GM21381 (cell line): Measurements from ENCODE around the gene PARP4.
"Not testable (repeated sequence)": the region's sequence is repeated elsewhere in the genome, so short reads cannot be mapped to it uniquely, and the experiment has no call there.

Source experiments
- ATAC-seq: cut with Tn5 transposase; IDR thresholded peaks from one replicate; pipeline ENCODE4 v1.9.1; 2021; ENCODE audit warnings: mild to moderate bottlenecking, moderate library complexity; ENCODE audit not compliant: unreplicated experiment

PARP4 gene

GRCh38 chr13:24512197-24512907 is at the start of gene PARP4:
Gene PARP4 (minus strand): TSS chr13:24512778. CDS start chr13:24503776, 9,002 bp downstream.
- ATAC-seq = peak; percentile 79

GRCh38 chr13:24560579-24561187 is 48.1 kb upstream of the PARP4 start:
- ATAC-seq = not testable (repeated sequence)

- ATAC-seq = not testable (repeated sequence)
These were observed 47.0 kb upstream of the PARP4 start for GRCh38 chr13:24559431-24560218.

- no peak for ATAC-seq
These were observed 44.5 kb upstream of the PARP4 start for GRCh38 chr13:24557081-24557480.

- not testable (repeated sequence) for ATAC-seq
These were observed 41.3 kb upstream of the PARP4 start for GRCh38 chr13:24553892-24554291.

- ATAC-seq = not testable (repeated sequence)
These were observed 29.1 kb upstream of the PARP4 start for GRCh38 chr13:24541476-24542352.

- ATAC-seq = no peak
These were observed 28.5 kb upstream of the PARP4 start for GRCh38 chr13:24541127-24541475.

GRCh38 chr13:24540236-24541126 is 27.9 kb upstream of the PARP4 start:
- no peak for ATAC-seq

GRCh38 chr13:24539500-24540165 is 27.1 kb upstream of the PARP4 start:
- no peak for ATAC-seq

- no peak for ATAC-seq
These were observed 16.9 kb upstream of the PARP4 start for GRCh38 chr13:24529478-24529877.

- ATAC-seq = no peak
These were observed 16.3 kb upstream of the PARP4 start for GRCh38 chr13:24528816-24529398.

- no peak for ATAC-seq
These were observed 14.7 kb upstream of the PARP4 start for GRCh38 chr13:24527266-24527775.

- ATAC-seq = no peak
These were observed 8.2 kb upstream of the PARP4 start for GRCh38 chr13:24520733-24521132.

GRCh38 chr13:24516919-24517318 is 4.3 kb upstream of the PARP4 start:
- no peak for ATAC-seq

GRCh38 chr13:24512908-24513213 is 283 bp upstream of the PARP4 start:
- no peak for ATAC-seq

GRCh38 chr13:24511816-24512196 is 772 bp downstream of the PARP4 start:
- ATAC-seq = peak; percentile 7

GRCh38 chr13:24511019-24511815 is 1.4 kb downstream of the PARP4 start:
- no peak for ATAC-seq

- no peak for ATAC-seq
These were observed 5.8 kb downstream of the PARP4 start for GRCh38 chr13:24506698-24507335.
